Amygdala (tissue), 56 donors: Measurements from ENCODE around the gene CA10.
A peak's percentile ranks its signal among the peaks of the same experiment; 100 is the strongest.

Source experiments
- DNase-seq, 56 donors: peaks; one replicate each; lab custom pipeline; 2025; lab: John Stamatoyannopoulos, UW

CA10 gene

DNA sequence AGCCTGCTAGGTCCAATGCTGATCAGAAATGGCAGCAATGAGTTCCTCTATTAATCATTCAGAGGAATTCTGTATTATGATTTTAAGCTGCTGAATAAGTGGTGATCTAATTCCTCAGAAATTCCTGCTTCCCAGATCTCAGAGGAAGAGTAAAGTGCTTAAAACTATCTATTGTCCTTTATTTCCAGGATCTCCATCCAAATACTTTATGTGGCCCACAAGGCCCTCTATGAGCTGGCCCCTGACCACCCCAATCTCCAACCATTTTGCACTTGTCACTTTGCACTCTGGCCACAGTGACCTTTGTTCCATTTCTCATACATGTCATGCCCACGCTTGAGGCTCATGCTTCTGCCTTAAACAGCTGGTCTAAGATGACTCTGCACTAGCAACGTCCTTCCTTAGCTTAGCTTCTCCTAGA, 93.7 kb downstream of the CA10 start:
- DNase-seq: no peak

GRCh38 chr17:52049496-52049895, 109.0 kb downstream of the CA10 start:
- no peak for DNase-seq

DNA sequence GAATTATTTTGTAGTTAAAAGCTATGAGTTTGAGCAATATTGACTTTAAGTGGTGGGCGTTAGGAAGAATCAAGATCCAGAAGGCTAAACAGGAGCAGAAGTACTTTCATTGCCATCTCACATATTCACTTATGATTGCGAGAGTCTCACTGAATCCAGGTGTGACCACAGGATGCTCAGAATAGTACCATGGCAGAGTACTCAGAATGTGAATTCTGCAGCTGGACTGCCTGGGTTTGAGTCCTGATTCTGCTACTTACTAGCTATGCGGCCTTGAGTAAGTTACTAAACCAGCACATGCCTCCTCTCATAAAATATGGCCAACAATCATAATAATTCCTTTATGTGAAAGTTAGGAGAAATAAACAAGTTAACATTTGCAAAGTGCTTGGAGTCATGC, 109.5 kb downstream of the CA10 start:
- no peak for DNase-seq

GRCh38 chr17:52048137-52048898, 110.2 kb downstream of the CA10 start:
- DNase-seq: no peak

DNA sequence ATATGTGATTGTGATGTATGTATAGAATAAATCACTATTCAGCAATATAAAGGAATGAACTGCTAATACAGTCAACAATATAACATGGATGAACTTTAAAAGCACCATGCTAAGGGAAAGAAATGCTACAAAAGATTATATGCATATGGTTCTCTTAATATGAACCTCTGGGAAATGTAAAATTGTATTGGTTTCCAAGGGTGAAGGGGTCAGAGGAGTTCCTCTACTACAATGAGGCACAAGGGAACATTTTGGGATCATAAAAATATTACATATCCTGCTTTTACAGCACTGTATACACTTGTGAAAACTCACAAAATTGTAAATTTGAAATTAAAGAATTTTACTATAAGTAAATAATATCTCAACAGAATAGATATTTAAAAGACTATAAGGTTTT, 111.4 kb downstream of the CA10 start:
- DNase-seq: no peak

DNA sequence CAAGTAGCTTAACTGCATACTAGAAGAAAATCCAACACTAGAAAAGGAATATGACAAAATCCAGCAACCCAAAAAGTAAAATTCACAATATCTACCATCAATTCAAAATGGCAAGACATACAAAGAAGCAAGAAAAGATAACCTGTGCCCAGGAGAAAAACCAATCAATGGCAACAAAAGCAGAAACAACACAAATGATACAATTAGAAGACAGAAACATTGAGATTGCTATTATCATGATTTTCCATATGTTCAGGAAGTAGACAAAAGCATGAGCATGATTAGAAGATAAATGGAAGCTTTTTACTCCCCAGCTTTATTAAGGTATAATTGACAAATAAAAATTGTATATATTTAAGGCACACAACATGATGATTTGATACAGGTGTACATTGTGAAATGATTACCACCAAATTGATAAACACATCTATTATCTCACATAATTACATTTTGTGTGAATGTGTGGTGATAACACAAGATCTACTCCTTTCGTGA, 117.3 kb downstream of the CA10 start:
- no peak for DNase-seq

- no peak for DNase-seq
These were observed 122.1 kb downstream of the CA10 start for GRCh38 chr17:52036416-52036815.

DNA sequence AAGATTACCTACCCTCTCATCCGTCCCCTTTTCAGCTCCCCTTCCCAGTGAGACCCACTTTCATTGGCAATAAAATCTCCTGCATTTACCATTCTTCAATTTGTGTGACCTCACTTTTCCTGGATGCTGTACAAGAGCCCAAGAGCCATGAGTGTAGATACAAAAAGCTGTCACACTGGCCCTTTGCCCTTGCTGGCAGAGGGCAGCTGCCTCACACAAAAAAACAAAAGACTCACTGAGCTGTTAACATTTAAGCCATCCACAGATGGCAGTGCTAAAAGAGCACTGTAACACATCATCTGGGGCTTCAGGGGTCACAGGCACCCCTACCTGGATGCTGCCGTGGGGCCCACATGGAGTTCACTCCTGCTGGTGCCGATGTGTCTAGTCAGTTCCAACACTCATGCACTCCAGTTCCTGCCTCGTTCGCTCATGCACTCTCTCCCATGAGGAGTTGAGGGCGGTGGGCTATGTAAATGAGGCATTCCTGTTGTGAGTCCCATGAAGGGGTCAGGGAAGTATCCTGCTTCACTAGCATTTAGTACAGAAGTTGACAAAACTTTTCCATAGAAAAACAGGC, 123.1 kb downstream of the CA10 start:
- DNase-seq: peak in 27 of 56 donors; percentile 0 to 48 (median 18)

DNA sequence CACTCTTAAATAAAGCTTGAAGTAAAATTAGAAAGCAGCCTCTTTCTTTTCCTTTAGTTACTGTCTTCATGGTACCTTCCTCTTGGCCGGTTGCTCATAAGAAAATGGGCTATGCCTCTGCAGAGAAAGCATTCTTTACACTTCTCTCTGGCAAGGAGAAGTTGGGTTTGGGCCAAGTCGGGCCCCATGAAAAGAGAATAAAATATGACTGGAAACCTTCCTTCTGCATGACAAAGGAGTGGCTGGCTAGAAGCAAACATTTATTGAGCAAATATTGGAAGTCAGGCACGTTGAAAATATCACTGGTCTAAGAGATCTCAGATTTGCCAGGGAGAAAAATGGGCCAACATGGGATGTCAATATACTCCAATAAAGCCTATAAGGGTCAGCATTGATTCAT, 126.1 kb downstream of the CA10 start:
- no peak for DNase-seq

GRCh38 chr17:52030052-52030451, 128.5 kb downstream of the CA10 start:
- no peak for DNase-seq

DNA sequence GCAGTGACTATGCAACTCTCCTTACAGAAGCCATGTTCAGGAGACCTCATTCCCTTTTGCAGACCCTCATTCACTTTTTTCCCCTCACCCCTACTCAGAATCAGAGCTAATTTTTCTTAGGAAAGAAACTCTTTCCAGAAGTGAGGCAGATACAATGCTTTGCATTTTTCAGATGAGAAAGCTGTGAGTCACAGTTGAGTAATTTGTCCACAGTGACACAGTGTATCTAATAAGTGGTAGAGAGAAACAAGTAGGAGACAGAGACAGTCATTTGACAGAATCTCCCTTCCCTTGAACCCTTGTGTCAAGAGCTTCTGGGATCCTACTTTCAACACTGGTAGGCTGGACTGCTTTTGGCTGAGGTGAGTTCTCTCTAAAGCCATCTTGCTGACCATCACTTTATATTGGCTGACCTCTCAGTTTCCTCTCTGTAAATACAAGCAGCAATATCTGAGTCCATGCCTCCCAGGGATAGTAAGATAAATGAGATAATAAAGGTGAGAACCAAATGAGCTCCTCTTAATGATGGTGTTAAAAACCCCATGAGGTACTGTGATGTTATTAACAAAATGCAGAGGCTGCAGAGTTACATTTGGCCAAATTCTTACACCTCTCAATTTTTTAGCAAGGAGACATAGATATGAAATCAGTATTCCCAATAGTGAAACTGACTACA, 130.8 kb downstream of the CA10 start:
- no peak for DNase-seq

DNA sequence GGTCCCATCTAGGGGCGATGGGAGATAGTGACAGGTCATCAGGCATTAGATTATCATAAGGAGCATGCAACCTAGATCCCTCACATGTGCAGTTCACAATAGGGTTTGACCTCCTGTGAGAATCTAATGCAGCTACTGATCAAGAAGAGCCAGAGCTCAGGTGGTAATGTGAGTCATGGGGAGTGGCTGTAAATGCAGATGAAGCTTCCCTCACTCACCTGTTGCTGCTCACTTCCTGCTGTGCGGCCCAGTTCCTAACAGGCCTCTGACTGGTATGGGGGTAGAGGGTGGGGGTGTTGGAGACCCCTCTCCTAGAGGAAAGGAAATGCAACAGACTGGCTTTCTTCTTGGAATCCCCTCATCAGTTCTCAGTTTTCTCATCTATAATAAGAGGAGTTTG, 131.4 kb downstream of the CA10 start:
- no peak for DNase-seq

DNA sequence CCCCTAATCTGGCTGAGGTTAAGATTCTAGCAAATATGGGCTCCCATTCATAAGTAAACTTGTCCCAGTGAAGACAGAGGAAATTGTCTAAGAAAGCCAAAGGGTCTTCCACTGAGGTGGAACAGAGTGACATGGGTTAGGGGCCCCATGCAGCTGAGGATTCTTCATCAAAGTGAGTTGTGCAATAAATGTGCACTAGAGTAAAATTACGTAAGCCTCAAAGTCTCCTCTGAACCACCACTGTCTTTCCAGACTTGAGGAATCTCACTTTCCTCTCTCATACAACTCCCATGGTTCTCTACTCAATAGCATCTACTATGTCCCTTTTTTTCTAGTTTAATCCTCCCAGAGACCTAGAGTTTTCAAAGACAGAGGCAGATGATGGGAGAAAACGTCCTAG, 132.4 kb downstream of the CA10 start:
- no peak for DNase-seq

DNA sequence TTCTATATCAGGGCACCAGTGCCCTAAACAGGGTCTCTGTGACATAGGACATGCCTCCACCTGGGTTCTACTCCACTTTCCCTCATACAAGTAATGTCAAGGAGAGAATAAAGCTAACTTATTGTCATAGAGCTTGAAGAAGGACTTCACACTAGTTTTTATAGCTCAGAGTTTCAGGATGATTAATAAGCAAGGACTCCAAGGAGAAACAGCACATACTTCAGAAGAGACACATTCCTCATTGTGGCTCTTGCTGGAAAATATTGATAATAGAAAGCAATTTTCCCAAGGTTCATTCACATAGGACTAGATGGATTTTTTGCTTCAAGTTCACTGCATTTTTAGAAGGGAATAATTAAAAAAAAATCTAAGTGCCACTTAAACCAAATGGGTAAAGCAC, 133.3 kb downstream of the CA10 start:
- DNase-seq: no peak

DNA sequence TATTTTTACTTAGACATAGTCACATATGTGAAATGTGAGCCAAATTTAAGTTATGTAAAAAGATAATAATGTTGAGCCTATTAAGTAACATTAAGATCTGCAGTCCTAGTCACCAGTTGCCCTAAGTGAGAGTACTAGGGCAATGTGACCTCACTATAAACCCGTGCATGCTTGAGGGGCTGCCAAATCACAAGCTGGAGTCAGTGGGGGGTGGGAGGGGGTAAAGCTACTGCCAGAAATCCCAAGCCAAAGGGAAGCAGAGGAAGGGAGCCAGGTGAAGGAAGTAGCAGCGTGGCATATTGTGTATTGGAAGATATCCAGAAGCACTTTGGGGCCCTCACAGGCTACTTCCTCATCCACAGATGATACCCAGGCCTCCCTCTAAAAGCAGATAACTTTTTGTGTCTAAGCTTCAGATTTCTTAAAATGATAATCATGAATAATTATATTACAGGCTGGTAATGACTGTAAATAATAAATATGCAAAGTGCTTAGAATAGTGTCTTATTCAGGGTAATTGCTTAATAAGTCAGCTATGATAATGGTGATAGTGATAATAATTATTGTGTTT, 134.1 kb downstream of the CA10 start:
- no peak for DNase-seq

DNA sequence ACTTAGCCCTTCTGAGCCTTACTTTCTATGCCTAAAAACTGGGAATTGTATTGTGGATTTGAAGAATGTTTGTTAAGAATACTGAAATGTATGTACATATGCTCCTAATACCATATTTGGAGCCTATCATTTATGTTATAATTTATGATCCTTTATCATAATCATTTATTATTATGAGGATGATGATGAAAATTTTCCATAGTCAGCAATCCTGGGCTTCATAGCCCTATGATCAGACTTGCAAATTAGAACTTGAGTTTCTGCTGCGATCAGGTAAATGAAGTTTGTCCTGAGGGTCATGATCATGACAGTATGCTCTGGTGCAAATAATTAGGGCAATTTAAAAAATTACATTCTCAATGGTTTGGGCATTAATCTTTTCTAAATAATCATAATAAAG, 147.4 kb downstream of the CA10 start:
- DNase-seq: no peak

GRCh38 chr17:51999654-52000053, 158.9 kb downstream of the CA10 start:
- no peak for DNase-seq

DNA sequence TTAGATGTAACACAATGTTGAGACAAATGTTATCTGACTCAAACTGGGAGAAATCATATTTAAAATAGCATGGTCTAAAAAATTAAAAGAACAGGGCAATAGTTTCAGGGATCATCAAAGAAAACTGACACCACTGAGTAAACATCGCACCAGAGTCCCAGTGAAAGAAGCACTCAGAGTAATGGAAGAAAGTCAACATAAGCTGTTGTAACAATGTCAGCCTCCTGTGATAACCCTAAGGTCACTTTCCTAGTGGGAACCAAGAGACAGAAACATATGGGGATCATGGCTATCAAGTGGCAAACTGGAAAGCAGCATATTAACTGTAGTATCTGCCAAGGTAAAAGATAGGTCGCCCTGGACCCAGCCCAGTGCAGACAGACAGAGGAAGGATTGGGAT, 160.8 kb downstream of the CA10 start:
- DNase-seq: no peak

- no peak for DNase-seq
These were observed 162.6 kb downstream of the CA10 start for GRCh38 chr17:51995797-51996403.

GRCh38 chr17:51992864-51993416, 165.6 kb downstream of the CA10 start:
- no peak for DNase-seq

DNA sequence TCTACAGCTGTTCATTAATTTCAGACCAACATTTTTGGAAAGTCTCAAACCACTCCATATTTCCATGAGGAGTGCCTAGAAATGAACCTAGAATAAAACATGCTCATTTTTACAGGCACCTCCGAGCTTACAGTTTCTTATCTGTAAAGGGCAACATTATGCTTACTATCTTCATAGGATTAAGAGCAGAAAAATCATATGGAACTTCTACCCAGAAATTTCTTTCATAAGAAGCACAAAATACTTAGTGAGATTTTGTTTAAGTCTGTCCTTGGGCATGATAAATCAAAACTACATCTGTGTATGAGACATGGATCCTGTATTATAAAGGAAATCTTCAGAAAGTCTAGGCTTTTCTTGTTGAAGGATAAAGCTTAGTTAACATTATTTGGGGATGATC, 187.4 kb downstream of the CA10 start:
- no peak for DNase-seq
